ENCODE measurements around the gene LRTM2. TPM values are rescaled to one million over a fixed set of nuclear protein-coding genes. Genes with fewer than 3 reads are reported as not detected.

LRTM2 gene
- total RNA-seq, 1 experiment from 2014 or later: not detected

GRCh38 chr12:1796515-1797010 lies 23.8 kb upstream of the LRTM2 start:
- no peak for DNase-seq (ENCODE audit: low read depth)
- in situ Hi-C loops (cut with HindIII; ENCODE audit: low pct_unique_long_range_greater_than_20kb, low sequenced_read_pairs): no loop called here

- no peak for DNase-seq (ENCODE audit: low read depth)
- in situ Hi-C loops (cut with HindIII; ENCODE audit: low pct_unique_long_range_greater_than_20kb, low sequenced_read_pairs): no loop called here
Observed at GRCh38 chr12:1797011-1797901, 23.1 kb upstream of the LRTM2 start.

- no peak for DNase-seq (ENCODE audit: low read depth)
- in situ Hi-C loops (cut with HindIII; ENCODE audit: low pct_unique_long_range_greater_than_20kb, low sequenced_read_pairs): no loop called here
Observed at GRCh38 chr12:1797991-1798640, 22.2 kb upstream of the LRTM2 start.

- in situ Hi-C loops (cut with HindIII; ENCODE audit: low pct_unique_long_range_greater_than_20kb, low sequenced_read_pairs): no loop called here
- DNase-seq (ENCODE audit: low read depth): no peak
Observed at GRCh38 chr12:1798641-1799020, 21.7 kb upstream of the LRTM2 start.

GRCh38 chr12:1799051-1799881 lies 21.1 kb upstream of the LRTM2 start:
- no peak for DNase-seq (ENCODE audit: low read depth)
- in situ Hi-C loops (cut with HindIII; ENCODE audit: low pct_unique_long_range_greater_than_20kb, low sequenced_read_pairs): no loop called here

- no peak for DNase-seq (ENCODE audit: low read depth)
- in situ Hi-C loops (cut with HindIII; ENCODE audit: low pct_unique_long_range_greater_than_20kb, low sequenced_read_pairs): no loop called here
Observed at GRCh38 chr12:1799882-1800400, 20.4 kb upstream of the LRTM2 start.

GRCh38 chr12:1800401-1801302 lies 19.7 kb upstream of the LRTM2 start:
- in situ Hi-C loops (cut with HindIII; ENCODE audit: low pct_unique_long_range_greater_than_20kb, low sequenced_read_pairs): no loop called here
- DNase-seq (ENCODE audit: low read depth): no peak

- no peak for DNase-seq (ENCODE audit: low read depth)
- in situ Hi-C loops (cut with HindIII; ENCODE audit: low pct_unique_long_range_greater_than_20kb, low sequenced_read_pairs): no loop called here
Observed at GRCh38 chr12:1801303-1801975, 18.9 kb upstream of the LRTM2 start.

GRCh38 chr12:1803736-1804135 lies 16.6 kb upstream of the LRTM2 start:
- in situ Hi-C loops (cut with HindIII; ENCODE audit: low pct_unique_long_range_greater_than_20kb, low sequenced_read_pairs): no loop called here
- no peak for DNase-seq (ENCODE audit: low read depth)

GRCh38 chr12:1804545-1805332 lies 15.6 kb upstream of the LRTM2 start:
- in situ Hi-C loops (cut with HindIII; ENCODE audit: low pct_unique_long_range_greater_than_20kb, low sequenced_read_pairs): no loop called here
- DNase-seq (ENCODE audit: low read depth): peak; percentile 68

- in situ Hi-C loops (cut with HindIII; ENCODE audit: low pct_unique_long_range_greater_than_20kb, low sequenced_read_pairs): no loop called here
- DNase-seq (ENCODE audit: low read depth): no peak
Observed at GRCh38 chr12:1805441-1806081, 14.8 kb upstream of the LRTM2 start.

GRCh38 chr12:1806301-1807086 lies 13.9 kb upstream of the LRTM2 start:
- in situ Hi-C loops (cut with HindIII; ENCODE audit: low pct_unique_long_range_greater_than_20kb, low sequenced_read_pairs): no loop called here
- no peak for DNase-seq (ENCODE audit: low read depth)

GRCh38 chr12:1807087-1807860 lies 13.1 kb upstream of the LRTM2 start:
- no peak for DNase-seq (ENCODE audit: low read depth)
- in situ Hi-C loops (cut with HindIII; ENCODE audit: low pct_unique_long_range_greater_than_20kb, low sequenced_read_pairs): no loop called here

- in situ Hi-C loops (cut with HindIII; ENCODE audit: low pct_unique_long_range_greater_than_20kb, low sequenced_read_pairs): no loop called here
- DNase-seq (ENCODE audit: low read depth): no peak
Observed at GRCh38 chr12:1808036-1808797, 12.1 kb upstream of the LRTM2 start.
